ENCODE data around the gene NOC2L.
"Not testable (repeated sequence)": the region's sequence is repeated elsewhere in the genome, so short reads cannot be mapped to it uniquely, and the experiment has no call there.

The NOC2L gene

GRCh38 chr1:962381-963300, 3.6 kb upstream of the NOC2L start:
- DNase-seq (ENCODE audit: low spot score), result no peak

- DNase-seq (ENCODE audit: low spot score), result peak; percentile 72
Observed at GRCh38 chr1:961132-961669, 2.1 kb upstream of the NOC2L start.

GRCh38 chr1:960363-961131, 1.5 kb upstream of the NOC2L start, which contains the start of gene KLHL17:
Gene KLHL17 (plus strand): TSS chr1:960584. CDS start chr1:960694, 110 bp downstream.
- DNase-seq (ENCODE audit: low spot score), result peak; percentile 94

- DNase-seq (ENCODE audit: low spot score), result no peak
Observed at GRCh38 chr1:959731-960362, 791 bp upstream of the NOC2L start.

GRCh38 chr1:956636-957035, 2.4 kb downstream of the NOC2L start:
- no peak for DNase-seq (ENCODE audit: low spot score)

GRCh38 chr1:955474-955873, 3.6 kb downstream of the NOC2L start:
- no peak for DNase-seq (ENCODE audit: low spot score)

GRCh38 chr1:954927-955326, 4.1 kb downstream of the NOC2L start:
- no peak for DNase-seq (ENCODE audit: low spot score)

- no peak for DNase-seq (ENCODE audit: low spot score)
Observed at GRCh38 chr1:953524-954320, 5.3 kb downstream of the NOC2L start.

GRCh38 chr1:952603-953002, 6.5 kb downstream of the NOC2L start:
- no peak for DNase-seq (ENCODE audit: low spot score)

- DNase-seq (ENCODE audit: low spot score), result no peak
Observed at GRCh38 chr1:952201-952600, 6.9 kb downstream of the NOC2L start.

GRCh38 chr1:951364-951763, 7.7 kb downstream of the NOC2L start:
- peak; percentile 68 for DNase-seq (ENCODE audit: low spot score)

- no peak for DNase-seq (ENCODE audit: low spot score)
Observed at GRCh38 chr1:950881-951280, 8.2 kb downstream of the NOC2L start.

GRCh38 chr1:950268-950667, 8.8 kb downstream of the NOC2L start:
- no peak for DNase-seq (ENCODE audit: low spot score)

GRCh38 chr1:947958-948357, 11.1 kb downstream of the NOC2L start:
- no peak for DNase-seq (ENCODE audit: low spot score)

GRCh38 chr1:946811-947210, 12.2 kb downstream of the NOC2L start:
- not testable (repeated sequence) for DNase-seq (ENCODE audit: low spot score)

- no peak for DNase-seq (ENCODE audit: low spot score)
Observed at GRCh38 chr1:945688-946556, 13.1 kb downstream of the NOC2L start.

GRCh38 chr1:944341-945325, 14.4 kb downstream of the NOC2L start:
- DNase-seq (ENCODE audit: low spot score), result no peak

GRCh38 chr1:943545-944340, 15.3 kb downstream of the NOC2L start:
- no peak for DNase-seq (ENCODE audit: low spot score)

Data from iPS-NIHi11 (cell line).